SW 1271 (cell line): ENCODE data around the gene FBL.
"Not testable (repeated sequence)": the region's sequence is repeated elsewhere in the genome, so short reads cannot be mapped to it uniquely, and the experiment has no call there.

Experiments
- DNase-seq, 2 experiments: peaks; one replicate each; lab custom pipeline; 2025; lab: John Stamatoyannopoulos, UW

Gene FBL

DNA sequence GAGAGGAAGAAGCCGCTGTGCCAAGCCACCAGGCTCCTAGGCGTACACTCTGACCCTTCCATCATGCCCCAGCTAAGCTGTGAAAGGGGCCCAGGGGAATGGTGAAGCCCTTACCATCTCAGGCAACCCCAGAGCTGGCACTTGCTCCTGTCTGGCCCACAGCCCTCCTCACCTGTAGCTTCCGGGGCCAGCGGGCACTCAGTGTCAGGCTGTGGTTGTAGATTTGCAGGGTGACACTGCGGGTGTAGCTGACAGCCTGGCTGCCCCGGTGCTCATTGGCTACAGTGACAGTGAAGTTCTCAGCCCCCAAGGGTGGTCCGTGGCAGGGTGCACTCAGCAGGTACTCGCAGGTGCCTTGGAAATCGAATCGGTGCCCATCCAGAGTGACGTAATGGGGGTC is 30.3 kb upstream of the FBL start:
- not testable (repeated sequence) for DNase-seq

DNA sequence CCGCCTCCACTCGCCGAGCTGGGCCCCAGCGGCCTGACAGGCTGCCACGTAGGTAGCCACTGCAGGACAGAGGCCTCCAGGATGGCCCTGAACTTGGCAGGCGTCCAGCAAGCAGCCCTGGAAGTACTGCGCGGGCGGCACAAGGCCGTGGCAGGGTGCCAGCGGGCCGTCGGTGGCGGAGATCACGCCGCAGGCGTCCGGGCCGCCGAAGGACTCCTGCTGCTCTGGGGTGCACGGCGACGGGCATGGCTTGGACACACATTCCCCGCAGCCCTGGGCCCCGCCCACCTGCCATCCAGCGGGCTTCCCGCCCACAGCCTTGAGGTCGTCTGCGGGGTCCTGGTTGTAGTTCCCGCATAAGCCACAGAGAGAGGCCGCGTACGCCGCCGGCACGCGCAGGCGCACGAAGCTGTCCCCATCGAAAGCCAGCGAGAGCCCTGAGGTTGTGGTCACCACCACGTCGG is 29.3 kb upstream of the FBL start:
- not testable (repeated sequence) for DNase-seq

DNA sequence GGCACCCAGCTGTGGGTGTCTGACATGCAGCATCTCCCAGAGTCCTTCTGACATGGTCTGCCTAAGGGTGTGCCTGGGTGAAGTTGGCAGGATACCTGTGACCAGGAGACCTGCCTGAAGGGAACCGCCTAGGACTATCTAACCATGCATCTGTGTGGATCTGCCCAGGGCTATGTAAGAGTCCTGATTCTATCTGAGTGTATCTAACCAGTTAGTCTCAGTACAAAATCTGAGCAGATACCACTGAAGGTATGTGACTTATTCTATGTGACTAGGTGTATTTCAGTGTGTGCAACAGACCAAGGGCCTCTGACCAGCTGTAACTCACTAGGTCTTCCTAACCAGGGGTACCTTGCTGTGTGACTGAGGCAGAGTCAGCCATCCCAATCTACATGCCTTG is 28.2 kb upstream of the FBL start:
- DNase-seq = no peak

DNA sequence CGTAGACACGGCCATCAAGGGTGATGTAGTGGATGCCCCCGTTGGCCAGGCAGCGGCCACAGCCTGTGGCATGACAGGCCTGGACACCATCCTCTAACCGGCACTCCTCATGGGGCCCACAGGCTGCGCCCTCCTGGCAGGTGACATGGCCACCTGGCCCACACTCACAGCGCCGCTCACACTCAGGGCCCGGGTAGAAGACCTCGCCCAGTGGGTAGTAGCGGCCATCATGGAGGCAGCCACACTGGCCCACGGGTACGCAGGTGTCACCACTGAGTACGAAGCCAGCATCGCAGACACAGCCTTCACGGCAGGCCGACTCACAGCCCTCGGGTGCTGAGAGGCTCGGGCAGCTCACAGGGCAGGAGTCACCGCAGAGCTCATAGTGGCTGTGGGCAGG is 27.2 kb upstream of the FBL start:
- DNase-seq = no peak

DNA sequence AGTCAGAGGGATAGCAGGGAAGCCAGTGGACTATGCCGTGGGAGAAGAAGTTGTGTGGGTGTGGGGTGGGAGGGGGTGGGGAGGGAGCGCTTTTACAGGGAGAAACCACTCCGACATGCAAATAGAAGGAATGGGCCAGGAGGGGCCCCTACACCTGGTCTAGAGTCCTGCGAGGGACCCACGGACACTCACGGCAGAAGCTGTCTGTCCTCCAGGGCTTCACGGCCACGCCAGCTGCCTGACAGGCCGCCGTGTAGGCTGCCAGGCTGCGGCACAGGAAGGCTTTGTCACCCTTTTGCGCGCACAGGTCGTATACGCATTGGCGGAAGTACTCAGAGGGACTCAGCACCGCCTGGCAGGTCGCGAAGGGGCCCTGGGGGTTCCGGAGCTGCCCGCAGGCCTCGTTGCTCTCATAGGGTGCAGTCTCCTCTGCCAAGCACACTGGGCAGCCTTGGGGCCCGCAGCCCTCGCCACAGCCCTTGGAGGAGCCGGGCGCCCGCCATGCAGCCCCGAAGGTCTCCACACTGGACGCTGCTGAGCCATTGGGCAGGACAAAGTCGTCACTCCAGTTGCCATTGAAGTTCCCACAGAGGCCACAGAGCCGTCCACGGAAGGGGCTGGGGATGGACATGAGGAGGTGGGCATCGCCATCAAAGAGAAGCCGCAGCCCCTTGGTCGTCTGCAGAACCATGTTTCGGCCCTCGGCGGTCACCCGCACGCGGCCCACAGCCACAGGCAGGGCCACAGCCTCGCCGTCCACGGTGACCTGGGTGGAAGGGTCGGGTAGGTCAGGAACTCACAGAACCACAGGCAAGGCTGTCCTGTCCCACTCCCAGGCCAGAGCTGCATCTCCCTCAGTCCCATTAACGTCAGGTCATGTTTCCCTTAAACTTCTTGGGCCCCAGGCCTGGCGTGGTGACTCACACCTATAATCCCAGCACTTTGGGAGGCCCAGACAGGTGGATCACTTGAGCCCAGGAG is 26.0 kb upstream of the FBL start:
- no peak for DNase-seq

DNA sequence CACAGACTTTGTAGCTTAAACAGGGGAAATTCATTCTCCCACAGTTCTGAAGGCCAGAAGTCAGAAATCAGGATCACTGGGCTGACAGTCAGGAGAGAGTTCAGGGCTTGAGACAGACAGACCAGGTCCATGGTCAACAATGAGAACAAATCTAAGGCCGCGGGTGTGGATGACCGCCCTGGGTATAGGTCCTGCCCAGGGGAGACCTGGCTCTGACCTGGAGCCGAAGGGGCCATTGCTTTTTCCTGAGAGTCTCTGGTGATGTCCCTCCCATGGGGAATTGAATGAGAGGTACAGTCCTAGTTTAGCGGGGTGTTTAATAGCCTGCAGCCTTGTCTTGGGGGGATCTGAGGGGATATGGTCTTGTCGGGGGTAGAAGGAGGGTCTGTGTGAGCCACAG is 25.2 kb upstream of the FBL start:
- DNase-seq = no peak

DNA sequence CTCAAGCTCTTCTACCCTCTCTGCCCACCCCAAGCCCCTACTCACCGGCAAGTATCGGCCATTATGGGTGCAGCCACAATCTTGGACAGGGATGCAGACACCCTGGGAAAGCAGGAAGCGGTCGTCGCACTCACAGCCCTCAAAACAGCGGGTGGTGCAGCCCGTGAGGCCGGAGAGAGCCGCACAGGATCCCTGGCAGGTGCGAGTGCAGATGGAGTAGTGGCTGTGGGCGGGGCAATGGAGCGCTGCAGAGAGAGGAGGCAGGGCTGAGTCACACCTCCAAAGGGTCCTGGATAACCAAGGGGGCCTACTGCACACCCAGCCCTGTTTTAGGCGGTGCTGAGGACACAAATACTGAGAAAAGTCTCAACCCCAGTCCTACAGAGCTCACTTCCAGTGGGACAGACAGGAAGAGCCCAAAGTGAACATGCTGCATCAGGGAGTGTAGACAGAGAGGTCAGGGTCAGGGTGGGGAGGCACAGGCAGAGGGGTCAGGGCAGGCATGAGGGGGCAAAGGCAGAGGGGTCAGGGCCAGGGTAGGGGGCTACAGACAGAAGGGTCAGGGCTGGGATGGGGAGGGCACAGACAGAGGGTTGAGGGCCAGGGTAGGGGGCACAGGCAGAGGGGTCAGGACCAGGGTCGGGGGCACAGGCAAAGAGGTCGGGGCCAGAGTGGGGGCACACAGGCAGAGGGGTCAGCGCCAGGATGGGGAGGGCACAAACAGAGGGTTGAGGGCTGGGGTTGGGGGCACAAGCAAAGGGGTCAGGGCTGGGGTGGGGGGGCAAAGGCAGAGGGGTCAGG is 24.2 kb upstream of the FBL start:
- DNase-seq = no peak

DNA sequence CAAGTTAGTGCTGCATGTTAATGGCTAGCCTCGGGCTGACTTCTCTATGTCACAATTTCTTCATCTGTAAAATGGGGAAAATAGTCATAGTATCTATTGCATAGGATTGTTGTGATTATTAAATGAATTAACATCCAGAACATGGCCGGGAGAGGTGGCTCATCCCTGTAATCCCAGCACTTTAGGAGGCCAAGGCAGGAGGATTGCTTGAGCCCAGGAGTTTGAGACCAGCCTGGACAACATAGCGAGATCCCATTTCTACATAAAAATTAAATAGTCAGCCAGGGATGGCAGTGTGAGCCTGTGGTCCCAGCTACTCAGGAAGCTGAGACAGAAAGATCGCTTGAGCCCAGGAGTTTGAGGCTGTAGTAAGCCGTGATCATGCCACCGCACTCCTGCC is 21.8 kb upstream of the FBL start:
- no peak for DNase-seq

DNA sequence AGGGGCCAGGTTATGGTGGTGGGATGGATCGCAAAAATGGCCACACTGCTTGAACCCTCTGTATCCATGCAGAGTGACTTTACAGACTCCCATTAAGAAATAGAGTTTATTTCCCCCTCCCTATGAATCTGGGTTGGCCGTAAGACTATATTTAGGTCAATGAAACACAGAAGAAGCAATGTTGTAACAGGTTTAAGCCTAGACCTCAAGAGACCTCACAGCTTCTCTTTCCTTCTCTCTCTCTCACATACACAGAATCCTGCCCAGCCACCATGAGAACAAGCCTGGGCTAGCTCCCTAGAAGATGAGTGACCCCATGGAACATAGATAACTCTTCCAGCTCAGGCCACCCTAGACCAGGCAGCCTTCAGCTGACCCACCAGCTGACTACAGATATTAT is 21.0 kb upstream of the FBL start:
- no peak for DNase-seq

DNA sequence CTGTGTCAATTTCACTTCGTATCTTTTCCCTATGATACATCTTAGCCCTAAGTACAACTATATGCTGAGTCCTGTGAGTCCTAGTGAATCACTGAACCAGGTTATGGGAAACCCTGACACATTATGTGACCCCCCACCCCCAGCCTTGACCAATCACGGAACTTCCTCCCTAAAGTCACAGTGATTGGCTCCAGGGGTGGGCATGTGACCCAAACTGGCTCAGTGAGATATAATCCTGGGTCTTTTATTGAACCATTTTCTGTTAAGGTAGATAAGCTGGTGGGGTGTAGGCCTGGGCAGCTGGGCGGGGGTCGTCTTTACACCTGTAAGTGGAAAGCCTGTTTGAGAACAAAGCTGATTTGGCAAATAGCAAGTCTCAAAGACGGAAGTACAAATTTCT is 19.8 kb upstream of the FBL start:
- DNase-seq = no peak

DNA sequence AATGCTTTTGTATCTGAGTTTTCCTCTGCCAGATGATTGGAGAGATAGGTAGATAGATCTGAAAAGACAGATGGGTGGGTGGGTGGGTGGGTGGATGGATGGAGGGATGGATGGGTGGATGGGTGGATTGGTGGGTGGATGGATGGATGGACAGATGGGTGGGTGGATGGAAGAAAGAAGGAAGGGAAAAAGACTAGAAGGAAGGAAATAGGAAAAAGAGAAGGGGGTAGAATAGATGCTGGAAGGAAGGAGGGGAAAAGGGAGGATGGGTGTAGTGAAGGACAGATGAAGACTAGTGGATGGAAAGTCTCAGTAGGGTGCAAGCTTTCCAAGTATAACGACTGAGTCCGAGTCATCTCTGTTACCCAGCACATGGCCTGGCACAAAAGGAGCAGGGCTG is 19.0 kb upstream of the FBL start:
- no peak for DNase-seq

DNA sequence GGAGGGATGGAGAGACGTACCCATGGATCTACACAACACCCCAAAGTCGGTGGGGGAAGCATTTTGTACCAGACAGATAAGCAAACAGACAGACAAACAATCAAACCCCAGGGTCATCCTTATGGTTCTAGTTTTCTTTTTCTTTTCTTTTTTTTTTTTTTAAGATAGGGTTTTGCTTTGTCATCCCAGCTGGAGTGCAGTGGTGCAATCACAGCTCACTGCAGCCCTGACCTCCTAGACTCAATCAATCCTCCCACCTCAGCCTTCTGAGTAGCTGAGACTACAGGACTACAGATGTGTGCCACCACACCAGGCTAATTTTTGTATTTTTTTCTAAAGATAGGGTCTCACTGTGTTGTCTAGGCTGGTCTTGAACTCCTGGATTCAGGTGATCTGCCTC is 17.9 kb upstream of the FBL start:
- no peak for DNase-seq

DNA sequence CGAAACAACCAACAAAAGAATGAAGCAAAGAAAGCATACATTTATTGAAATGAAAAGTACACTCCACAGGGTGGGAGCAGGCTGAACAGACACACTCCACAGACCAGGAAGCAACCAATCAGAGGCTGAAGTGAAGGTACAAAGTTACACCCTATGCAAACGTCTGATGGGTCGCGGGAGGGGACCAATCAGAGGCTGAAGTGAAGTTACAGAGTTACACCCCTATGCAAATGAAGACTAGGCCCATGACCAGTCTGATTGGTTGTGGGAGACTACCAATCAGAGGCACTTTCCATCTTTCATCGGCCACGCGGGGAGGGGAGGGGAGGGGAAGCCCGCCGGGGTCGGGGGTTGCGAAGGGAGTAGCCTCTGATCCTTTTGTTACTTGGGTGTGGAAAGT is 12.4 kb upstream of the FBL start:
- DNase-seq = no peak

DNA sequence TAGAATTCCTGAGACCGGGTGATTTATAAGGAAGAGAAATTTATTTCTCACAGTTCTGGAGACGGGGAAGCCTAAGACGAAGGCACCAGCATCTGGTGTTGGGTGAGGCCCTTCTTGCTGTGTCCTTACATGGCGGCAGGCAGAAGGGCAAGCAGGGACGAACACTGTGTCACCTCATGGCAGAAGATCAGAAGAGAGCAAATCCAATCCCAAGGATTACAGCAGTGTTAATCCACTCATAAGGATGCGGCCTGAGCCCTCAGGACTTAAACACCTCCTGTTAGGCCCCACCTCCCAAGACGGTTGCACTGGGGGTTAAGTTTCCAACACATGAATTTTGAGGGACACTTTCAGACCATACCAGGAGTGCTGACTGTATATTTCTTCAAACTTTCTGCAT is 6.7 kb upstream of the FBL start:
- no peak for DNase-seq

DNA sequence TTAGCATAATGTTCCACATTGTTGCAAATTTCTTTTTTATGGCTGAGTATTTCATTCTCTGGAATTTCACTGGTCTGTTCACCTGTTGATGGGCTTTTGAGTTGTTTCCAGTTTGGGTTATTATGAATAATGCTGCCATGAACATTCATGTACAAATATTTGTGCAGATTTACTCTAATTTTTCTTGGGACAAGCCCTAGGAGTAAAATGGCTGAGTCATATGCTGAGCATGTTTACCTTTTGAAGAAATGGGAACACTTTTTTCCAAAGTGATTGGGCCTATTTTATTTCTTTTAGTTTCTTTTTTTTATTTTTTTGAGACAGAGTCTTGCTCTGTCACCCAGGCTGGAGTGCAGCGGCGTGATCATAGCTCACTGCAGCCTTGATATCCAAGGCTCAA is 4.7 kb upstream of the FBL start:
- no peak for DNase-seq

DNA sequence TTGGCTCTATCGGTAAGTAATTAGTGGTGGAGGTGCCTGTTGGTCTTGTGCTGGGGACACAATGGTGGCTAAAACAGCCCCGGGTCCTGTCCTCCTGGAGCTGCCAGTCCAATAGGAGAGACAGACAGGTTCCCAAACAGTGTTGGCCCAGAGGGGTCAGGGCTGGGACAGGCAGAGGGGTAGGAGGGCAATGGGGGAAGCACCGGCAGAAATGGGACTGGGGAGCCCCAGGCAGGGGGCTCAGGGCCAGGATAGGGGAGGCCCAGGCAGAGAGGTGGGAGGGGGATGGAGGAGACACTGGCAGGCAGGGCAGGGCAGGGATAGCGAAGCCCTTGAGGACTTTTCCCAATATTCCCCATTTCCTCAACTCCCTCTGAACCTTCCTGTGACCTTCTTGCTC is 2.2 kb upstream of the FBL start:
- DNase-seq = no peak

DNA sequence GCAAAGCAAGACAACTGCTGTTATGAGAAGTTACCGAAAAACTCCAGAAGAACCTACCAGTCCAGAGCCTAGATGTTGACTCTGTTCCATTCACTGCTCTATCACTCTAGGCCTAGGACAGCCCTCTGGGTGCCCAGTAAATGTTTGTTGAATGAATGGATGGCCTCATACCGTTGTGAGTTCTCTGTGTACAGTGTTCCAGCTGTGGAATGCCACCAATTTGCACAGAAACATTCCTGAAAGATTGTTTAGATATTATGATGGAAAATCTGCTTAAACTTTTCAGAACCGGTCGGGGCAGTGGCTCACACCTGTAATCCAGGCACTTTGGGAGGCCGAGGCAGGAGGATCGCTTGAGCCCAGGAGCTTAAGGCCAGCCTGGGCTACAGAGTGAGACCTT is 1.3 kb upstream of the FBL start:
- DNase-seq = no peak

DNA sequence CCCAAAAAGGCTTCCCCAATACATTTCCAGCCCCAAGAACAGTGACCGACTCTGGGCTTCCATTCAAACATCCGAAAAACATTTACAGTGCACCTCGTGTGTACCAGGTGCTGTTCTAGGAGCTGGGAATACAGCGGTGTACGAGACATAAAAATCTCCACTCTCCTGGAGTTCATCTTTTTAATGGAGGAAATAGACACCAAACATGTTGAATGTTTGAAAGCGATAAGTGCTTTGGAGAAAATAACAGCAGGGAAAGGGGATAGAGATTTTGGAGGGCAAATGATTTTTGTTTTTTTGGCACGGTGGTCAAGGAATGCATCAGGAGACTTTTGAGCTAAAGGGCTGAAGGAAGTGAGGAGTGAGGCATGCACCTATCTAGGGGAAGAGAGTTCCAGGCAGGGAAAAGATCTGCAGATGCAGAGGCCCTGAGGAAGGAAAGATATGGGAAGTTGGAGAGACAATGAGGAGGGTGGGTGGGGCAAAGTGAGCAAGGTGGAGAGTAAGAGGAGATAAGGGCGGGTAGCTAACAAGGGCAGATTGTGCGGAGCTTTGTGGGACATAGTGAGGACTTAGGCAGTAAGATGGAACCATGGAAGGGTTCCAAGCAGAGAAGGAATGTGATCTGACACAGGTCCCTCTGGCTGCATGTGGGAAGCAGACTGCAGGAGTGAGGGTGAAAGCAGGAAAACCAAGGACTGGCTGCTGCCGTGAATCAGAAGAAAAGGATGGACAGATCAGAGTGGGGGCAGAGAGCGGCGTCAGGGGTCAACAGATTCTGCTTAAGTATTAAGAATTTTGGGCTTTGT is 703 bp upstream of the FBL start:
- DNase-seq = no peak

DNA sequence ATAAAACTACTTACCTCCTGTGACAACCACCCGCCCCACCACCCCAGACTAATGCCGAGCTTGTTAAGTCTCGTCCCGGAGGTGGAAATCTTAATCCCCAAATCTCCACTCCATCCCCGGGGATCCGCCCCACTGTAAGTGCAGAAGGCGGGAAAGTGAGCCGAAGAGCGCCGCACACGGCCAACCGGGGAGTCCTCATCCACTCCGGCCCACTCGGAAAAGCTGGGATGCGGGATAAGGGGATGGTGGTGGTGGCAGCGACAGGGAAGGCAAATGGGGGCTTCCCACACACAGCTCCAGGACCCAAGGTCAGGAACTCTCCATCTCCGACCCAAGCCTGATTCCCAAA is 621 bp downstream of the FBL start:
- DNase-seq = no peak

DNA sequence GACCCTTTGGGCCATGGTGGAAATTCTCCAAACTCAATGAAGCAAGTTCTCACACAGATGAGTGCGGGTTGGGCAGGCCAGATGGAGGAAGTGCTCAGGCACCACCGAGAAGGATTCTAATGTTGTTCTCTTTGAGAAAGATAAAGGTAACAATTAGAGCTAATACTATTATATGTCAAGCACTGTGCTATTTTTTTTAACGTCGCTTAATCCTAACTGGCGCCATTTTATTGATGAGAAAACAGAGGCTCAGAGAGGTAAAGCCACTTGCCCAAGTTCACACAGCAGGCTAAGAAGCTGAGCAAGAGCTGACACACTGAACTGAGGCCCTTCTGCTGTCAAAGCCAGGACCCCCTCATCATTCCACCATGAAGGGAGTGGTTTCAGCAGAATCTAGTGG is 1.0 kb downstream of the FBL start:
- DNase-seq = no peak

DNA sequence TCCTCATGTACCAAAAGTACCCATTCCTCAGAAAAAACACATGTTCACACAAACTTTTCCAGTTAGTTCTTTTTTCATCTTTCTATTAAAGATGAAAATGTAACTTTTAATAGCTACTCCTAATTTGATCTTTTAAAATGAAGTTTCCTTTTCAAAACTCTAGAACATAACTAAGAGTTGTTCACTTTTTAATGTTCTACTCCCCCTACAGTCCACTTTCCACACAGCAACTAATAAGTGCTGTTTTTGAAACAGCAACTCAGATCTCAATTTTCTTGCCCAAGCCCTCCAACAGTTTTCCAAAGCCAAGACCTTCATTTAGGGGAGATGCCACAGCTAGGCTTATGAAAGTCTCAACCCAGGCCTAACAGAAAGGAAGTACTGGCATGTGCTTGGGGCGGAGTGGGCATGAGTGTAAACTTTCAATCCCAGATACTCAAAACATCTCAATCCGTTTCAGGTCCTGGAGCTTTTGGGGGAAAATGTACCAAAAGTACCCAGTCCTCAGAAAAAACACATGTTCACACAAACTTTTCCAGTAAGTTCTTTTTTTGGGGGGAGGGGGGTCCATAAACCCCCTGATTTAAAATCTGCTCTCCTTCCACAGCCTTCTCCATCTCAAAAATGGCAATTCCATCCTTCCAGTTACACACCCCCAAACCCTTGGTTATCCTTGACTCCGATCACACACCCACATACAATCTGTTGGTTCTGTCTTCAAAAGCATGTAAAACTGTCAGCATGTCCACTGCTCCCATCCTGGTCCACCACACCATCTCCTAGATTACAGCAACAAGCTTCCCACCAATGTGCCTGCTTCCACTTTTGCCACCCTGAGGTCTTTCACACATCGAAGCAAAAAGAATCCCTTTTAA is 2.0 kb downstream of the FBL start:
- peak in 1 of 2 experiments; percentile 51 for DNase-seq
